Keratinocyte (primary cell): ENCODE results near the gene SLC9A3. TPM values are rescaled to one million over a fixed set of nuclear protein-coding genes. Genes with fewer than 3 reads are reported as not detected.

Experiments
- DNase-seq: peaks from one replicate; pipeline ENCODE4 v3.0.0-alpha.2; 2011; ENCODE audit warnings: low read depth, missing footprints, low spot score
- FAIRE-seq: peaks from 2 replicates; lab custom pipeline; 2011; peaks lifted over from hg19 to GRCh38; lab: Jason Lieb, UNC
- H2AFZ ChIP-seq: 2 replicates; pipeline ENCODE4 v1.6.0; 2012; ENCODE audit warnings: low read length, control low read depth, inconsistent platforms; ENCODE audit not compliant: control insufficient read depth
- H3K27ac ChIP-seq: 2 replicates; pipeline ENCODE4 v1.5.1; 2011; ENCODE audit warnings: low read length; ENCODE audit not compliant: control insufficient read depth, insufficient read depth
- H3K27me3 ChIP-seq: 3 replicates; pipeline ENCODE4 v1.6.0; 2011; ENCODE audit warnings: low read length; ENCODE audit not compliant: control insufficient read depth, insufficient read depth; ENCODE audit errors: extremely low read depth
- H3K36me3 ChIP-seq, 2 experiments: 2 replicates in 1 of 2; 3 replicates in 1 of 2; pipeline ENCODE4 v1.5.1; 2011; ENCODE audit warnings: low read length in 2 of 2, mild to moderate bottlenecking in 1 of 2; ENCODE audit not compliant: control insufficient read depth in 2 of 2, insufficient read depth in 2 of 2; ENCODE audit errors: extremely low read depth in 1 of 2
- H3K4me1 ChIP-seq: 3 replicates; pipeline ENCODE4 v1.5.1; 2011; ENCODE audit warnings: low read length; ENCODE audit not compliant: control insufficient read depth, insufficient read depth; ENCODE audit errors: extremely low read depth
- H3K4me2 ChIP-seq: 3 replicates; pipeline ENCODE4 v1.6.0; 2011; ENCODE audit warnings: low read depth, low read length; ENCODE audit not compliant: control insufficient read depth, insufficient read depth; ENCODE audit errors: extremely low read depth
- H3K4me3 ChIP-seq, 3 experiments: fragments of 200-600 bp in 1 of 3; sonication (generic) in 1 of 3; 2 replicates in 2 of 3; 3 replicates in 1 of 3; pipeline ENCODE4 v1.5.1; 2011 to 2016; ENCODE audit warnings: low read length in 3 of 3, mild to moderate bottlenecking in 3 of 3, control low read depth in 2 of 3, inconsistent platforms in 1 of 3, low read depth in 1 of 3, mixed read lengths in 1 of 3, mixed run types in 1 of 3, moderate library complexity in 1 of 3; ENCODE audit not compliant: control insufficient read depth in 2 of 3, insufficient read depth in 2 of 3; ENCODE audit errors: extremely low read depth in 1 of 3
- H3K79me2 ChIP-seq: 2 replicates; pipeline ENCODE4 v1.6.0; 2012; ENCODE audit warnings: low read length; ENCODE audit not compliant: control insufficient read depth, insufficient read depth
- H3K9ac ChIP-seq: 3 replicates; pipeline ENCODE4 v1.6.0; 2011; ENCODE audit warnings: low read length; ENCODE audit not compliant: control insufficient read depth, insufficient read depth; ENCODE audit errors: extremely low read depth
- H3K9me1 ChIP-seq: 3 replicates; pipeline ENCODE4 v1.6.0; 2011; ENCODE audit warnings: low read length; ENCODE audit not compliant: control insufficient read depth, insufficient read depth; ENCODE audit errors: extremely low read depth
- H3K9me3 ChIP-seq: 2 replicates; pipeline ENCODE4 v1.5.1; 2012; ENCODE audit warnings: low read depth, low read length; ENCODE audit not compliant: control insufficient read depth
- H4K20me1 ChIP-seq: 3 replicates; pipeline ENCODE4 v1.6.0; 2011; ENCODE audit warnings: low read length; ENCODE audit not compliant: control insufficient read depth, insufficient read depth; ENCODE audit errors: extremely low read depth
- CTCF ChIP-seq, 3 experiments: IDR thresholded peaks in 1 of 3; conservative IDR thresholded peaks in 1 of 3; optimal IDR thresholded peaks in 1 of 3; 2 replicates in 2 of 3; 3 replicates in 1 of 3; pipeline versions ENCODE3 to v1.5.1; 2011; ENCODE audit warnings: low read length in 3 of 3, mild to moderate bottlenecking in 3 of 3, moderate library complexity in 2 of 3, control low read depth in 1 of 3, inconsistent platforms in 1 of 3; ENCODE audit not compliant: insufficient read depth in 2 of 3; ENCODE audit errors: extremely low read depth in 1 of 3
- EZH2 ChIP-seq: IDR thresholded peaks from one replicate; pipeline ENCODE4 v1.6.1; 2012; ENCODE audit warnings: inconsistent platforms, mild to moderate bottlenecking, low read length, moderate library complexity
- dilution Hi-C: fragments of 300-500 bp; cut with MboI; formaldehyde crosslinking; loops from one replicate; pipeline ENCODE4 v1.7.0; 2020; ENCODE audit warnings: low sequenced_read_pairs; ENCODE audit not compliant: extremely low pct_ligation_motif_present
- polyA plus RNA-seq, 5 experiments: library from polyadenylated mRNA; depleted of rRNA in 3 of 5; stranded (reverse) in 3 of 5; stranded (forward) in 1 of 5; unstranded in 1 of 5; fragments of >200 nt; gene quantifications; 1 replicate in 1 of 5; 2 replicates in 3 of 5; 3 replicates in 1 of 5; pipeline versions ENCODE4 v1.2.1 to v1.2.3, GENCODE V29; 2011 to 2012; ENCODE audit warnings: missing spikeins in 2 of 5, low read depth in 1 of 5, low replicate concordance in 1 of 5

SLC9A3 gene
- polyA plus RNA-seq, 1 donor (not counting 4 experiments of a cell fraction or from before 2014, with no cell fraction given): 0.55 TPM

GRCh38 chr5:520850-521226, 3.4 kb downstream of the SLC9A3 start:
- dilution Hi-C loops: no loop called here
- TF ChIP-seq EZH2 (no peak), CTCF (optimal IDR thresholded peaks at IDR 0.05 in 1 of 3, IDR thresholded peaks at IDR 0.05 in 1 of 3, conservative IDR thresholded peaks at IDR 0.05 in 1 of 3; ENCODE audit: extremely low read depth in 1 of 3, insufficient read depth in 2 of 3, low read length in 3 of 3) (no peak)
- H3K4me1 ChIP-seq: peaks cover 4% of the 10 kb centered on the region
- peaks cover 69% of the 10 kb centered on the region for H3K27me3 ChIP-seq
- no peaks in the 10 kb centered on the region for H3K9me3 ChIP-seq
- no peaks in the 10 kb centered on the region for H4K20me1 ChIP-seq
- DNase-seq (no peak), FAIRE-seq (no peak)
- H3K9me1 ChIP-seq: no peaks in the 10 kb centered on the region
- H3K27ac ChIP-seq: no peak overlapping the region
- H3K4me2 ChIP-seq: no peak overlapping the region
- H2AFZ ChIP-seq: no peak overlapping the region
- no peak overlapping the region for H3K4me3 ChIP-seq
- no peak overlapping the region for H3K9ac ChIP-seq
- H3K79me2 ChIP-seq: no peaks in the 10 kb centered on the region
- no peaks in the 10 kb centered on the region for H3K36me3 ChIP-seq

- TF ChIP-seq CTCF (optimal IDR thresholded peaks at IDR 0.05 in 1 of 3, IDR thresholded peaks at IDR 0.05 in 1 of 3, conservative IDR thresholded peaks at IDR 0.05 in 1 of 3; ENCODE audit: extremely low read depth in 1 of 3, insufficient read depth in 2 of 3, low read length in 3 of 3) (no peak), EZH2 (no peak)
- H3K9me1 ChIP-seq: no peaks in the 10 kb centered on the region
- dilution Hi-C loops: no loop called here
- H3K36me3 ChIP-seq: no peaks in the 10 kb centered on the region
- no peaks in the 10 kb centered on the region for H4K20me1 ChIP-seq
- no peak overlapping the region for H3K9ac ChIP-seq
- H3K4me3 ChIP-seq: no peak overlapping the region
- no peak overlapping the region for H3K4me2 ChIP-seq
- H3K27me3 ChIP-seq: peaks cover 67% of the 10 kb centered on the region
- H3K79me2 ChIP-seq: no peaks in the 10 kb centered on the region
- FAIRE-seq (no peak), DNase-seq (no peak)
- H3K4me1 ChIP-seq: peaks cover 4% of the 10 kb centered on the region
- H3K27ac ChIP-seq: no peak overlapping the region
- H3K9me3 ChIP-seq: no peaks in the 10 kb centered on the region
- no peak overlapping the region for H2AFZ ChIP-seq
Observed at GRCh38 chr5:520196-520849, 3.9 kb downstream of the SLC9A3 start.
